Measurements from ENCODE around the gene LIAS.
A peak's percentile ranks its signal among the peaks of the same experiment; 100 is the strongest.
"Not testable (repeated sequence)": the region's sequence is repeated elsewhere in the genome, so short reads cannot be mapped to it uniquely, and the experiment has no call there.

The LIAS gene

DNA sequence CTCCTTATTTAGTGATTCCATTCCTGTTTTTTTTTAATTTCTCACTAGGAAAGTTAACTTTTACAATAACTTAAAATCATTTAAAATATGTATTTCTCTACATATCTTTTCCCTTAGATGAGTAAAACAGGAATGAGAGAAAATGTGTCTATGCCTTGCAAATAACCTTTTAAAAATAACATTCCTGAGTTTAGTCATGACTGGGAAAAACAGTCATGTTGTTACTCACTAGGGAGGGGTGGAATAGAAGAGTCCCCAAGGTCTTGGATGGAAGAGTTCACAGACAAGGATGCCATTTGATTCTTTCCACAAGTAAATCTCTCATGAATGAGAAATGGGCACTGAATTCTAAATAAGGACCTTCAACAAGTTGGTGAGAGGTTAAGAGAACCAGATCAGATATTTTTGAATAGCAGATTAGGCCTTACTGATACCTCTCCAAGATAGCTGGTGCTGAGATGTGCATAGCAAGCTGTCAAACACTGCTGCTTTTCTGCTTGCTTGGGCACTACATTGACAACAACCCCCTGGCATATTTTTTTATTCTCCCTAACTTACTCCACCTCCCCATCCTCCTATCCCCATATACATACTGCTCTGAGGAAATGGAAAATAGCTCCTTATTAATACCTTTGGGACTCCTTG, 43.3 kb downstream of the LIAS start:
- DNase-seq, result no peak

GRCh38 chr4:39502664-39503035, 43.8 kb downstream of the LIAS start:
- not testable (repeated sequence) for DNase-seq

DNA sequence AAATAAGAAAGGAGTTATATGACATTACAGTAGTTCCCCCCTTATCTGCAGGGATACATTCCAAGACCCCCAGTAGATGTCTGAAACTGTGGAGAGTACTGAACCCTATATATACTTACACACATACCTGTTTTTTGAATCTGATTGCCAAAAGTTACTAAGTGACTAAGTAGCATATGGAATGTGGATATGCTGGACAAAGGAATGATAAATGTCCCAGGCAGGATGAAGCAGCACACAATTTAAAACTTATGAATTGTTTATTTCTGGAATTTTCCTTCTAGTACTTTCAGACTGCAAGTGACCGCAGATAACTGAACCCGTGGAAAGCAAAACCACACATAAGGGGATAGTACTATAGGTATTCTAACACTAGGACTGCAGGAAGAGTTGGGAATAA, 45.7 kb downstream of the LIAS start:
- DNase-seq, result no peak

GRCh38 chr4:39505581-39505980, 46.7 kb downstream of the LIAS start:
- DNase-seq, result no peak

DNA sequence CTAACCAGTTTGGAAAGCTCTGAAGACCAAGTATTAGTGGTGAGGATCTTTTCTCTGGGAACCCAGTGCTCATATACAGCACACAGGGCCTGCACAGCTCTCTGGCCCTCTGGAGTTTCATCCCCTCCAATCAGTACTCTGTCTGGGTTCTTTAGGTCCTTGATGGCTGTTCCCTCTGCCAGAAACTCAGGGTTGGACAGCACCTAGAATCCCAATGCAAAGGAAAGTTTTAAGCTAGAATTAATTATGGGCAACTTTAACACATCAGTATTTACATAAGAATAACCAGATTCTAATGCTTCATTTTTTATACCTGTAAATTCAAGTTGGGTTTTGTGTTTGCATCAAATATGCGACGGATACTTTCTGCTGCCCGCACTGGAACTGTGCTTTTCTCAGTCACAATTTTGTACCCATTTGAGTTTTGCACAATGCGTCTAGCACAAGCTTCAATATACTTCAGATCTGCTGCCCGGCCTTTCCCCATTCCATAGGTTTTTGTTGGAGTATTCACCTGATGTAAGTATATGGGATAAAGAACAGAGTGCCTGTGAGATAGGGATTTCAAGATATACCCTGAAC, 51.6 kb downstream of the LIAS start:
- no peak for DNase-seq

DNA sequence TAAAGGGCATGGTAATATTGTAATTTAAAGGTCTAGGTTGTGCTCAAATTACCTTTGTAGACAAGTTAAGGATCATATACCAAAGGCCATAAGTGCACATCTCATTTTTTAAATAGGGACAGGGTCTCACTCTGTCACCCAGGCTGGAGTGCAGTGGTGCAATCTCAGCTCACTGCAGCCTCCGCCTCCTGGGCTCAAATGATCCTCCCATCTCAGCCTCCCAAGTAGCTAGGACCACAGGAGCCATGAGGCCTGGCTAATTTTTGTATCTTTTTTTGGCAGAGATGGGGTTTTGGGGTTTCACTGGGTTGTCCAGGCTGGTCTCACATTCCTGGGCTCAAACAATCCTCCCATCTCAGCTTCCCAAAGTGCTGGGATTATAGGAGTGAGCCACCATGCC, 55.4 kb downstream of the LIAS start:
- not testable (repeated sequence) for DNase-seq

DNA sequence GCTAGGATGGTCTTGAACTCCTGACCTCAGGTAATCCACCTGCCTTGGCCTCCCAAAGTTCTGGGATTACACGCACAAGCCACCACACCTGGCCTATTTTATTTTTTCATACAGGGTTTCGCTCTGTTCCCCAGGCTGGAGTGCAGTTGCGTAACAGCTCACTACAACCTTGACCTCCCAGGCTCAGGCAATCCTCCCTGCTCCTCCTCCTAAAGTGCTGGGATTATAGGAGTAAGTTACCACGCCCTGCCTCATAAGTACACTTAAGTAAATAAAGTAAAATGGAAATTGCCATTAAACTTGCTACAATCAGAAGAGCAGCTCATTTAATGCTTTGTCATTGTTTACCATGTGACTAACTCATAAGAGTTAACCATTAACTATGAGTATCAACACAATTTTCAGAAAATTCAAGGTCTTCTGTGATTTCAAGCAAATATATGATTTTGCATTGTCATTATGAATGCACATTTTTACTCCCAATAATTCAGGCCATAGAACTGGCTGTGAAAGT, 56.1 kb downstream of the LIAS start:
- DNase-seq, result no peak

GRCh38 chr4:39515669-39516401, 57.0 kb downstream of the LIAS start:
- DNase-seq, result not testable (repeated sequence)

GRCh38 chr4:39516407-39516966, 57.6 kb downstream of the LIAS start:
- DNase-seq, result no peak

- DNase-seq, result no peak
These were observed 59.6 kb downstream of the LIAS start for GRCh38 chr4:39518484-39518883.

DNA sequence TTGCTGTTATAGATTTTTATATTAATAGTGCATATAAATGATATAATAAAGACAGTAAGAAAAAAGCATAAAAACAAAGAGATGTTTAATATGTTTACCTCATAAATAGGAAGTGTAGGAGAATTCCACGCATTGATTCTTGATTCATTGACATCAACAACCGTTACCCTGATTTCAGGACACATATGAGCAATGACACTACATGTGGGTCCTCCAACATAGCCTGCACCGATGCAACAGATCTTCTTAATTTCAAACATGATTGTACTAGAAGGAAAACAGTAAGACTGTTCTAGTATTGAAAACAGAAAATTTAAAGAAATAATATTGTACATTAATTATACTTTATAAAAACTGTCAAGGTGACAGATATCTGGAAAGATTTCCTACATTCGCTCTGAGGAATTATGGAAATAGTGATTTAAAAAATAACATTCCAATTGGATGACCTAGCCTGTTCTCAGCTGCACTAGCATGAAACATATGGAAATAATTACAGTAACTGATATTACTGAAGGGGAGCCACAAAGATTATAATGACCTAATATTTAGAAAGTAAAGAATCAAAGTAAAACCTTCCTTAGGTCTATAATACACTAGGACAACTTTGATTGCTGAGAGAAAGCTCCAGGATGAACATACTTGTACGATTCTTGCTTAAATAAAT, 62.5 kb downstream of the LIAS start:
- DNase-seq, result no peak

- no peak for DNase-seq
These were observed 63.2 kb downstream of the LIAS start for GRCh38 chr4:39522068-39522467.

DNA sequence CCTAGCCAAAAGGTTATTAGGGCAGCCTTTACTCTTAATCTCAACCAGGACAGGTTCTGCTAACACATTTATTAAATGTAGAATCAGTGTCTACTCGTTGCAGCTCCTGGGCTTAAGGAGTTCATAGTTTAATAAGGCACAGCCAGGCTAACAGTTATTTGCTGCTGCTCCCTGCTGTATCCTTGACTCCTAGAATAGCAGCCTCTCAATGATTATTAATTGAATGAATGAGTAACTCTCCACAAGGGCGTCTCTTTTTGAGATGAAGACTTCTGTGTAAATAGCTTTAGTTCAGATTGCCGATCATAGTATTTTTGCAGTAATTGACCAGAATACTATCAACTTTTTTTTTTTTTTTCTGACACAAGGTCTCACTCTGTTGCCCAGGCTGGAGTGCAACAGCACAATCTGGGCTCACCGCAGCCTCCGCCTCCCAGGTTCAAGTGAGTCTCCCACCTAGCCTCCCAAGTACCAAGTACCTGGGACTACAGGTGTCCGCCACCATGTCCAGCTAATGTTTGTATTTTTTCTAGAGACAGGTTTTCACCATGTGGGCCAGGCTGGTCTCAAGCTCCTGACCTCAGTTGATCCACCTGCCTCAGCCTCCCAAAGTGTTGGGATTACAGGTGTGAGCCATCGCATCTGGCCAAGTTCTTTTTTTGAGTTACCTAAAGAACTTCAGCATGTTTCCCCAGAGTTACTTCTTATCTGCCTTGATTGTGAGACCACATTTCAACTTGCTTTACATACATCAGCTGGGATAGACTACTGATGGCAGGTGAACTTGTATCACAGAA, 65.5 kb downstream of the LIAS start:
- DNase-seq, result no peak

DNA sequence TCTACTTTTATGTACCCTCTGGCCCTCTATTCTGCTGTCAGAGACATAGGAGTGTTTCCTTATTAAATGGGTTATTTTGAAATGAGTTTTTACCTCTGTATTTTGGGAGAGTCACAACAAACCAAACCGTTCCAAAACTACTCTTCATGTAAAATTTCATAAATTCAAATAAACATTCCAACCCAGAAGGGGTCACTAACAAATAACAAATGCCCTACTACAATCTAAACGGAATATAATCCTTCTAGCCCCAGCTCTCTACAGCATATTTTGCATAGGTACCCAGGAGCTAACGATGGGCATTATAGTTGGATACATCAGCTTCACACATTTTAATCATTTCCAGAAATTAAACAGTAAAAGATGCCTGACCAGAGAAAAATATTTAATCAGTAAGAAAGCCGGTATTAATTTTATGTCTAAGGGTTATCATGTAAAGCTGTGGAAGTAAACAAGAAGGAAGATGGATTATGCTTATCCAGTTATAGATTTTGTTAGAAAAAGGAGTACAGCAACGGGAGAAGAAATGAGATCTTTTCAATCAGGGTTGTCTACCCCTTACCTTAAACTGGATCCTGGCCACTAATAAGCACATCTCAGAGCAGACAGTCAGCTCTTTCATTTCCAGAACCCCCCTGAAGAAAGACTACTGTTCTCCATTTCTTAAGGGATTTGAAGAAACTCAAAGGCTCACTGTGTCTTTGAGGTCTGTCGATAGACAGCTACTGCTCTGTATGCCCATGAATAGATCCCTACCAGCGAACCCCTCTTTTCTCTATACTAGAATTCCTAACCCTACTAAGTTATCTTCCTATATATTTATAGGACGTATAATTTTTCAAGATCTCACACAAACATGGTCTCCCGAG, 67.2 kb downstream of the LIAS start:
- DNase-seq, result no peak

- DNase-seq, result peak in 2 of 4 experiments; percentile 6 to 26
These were observed 68.0 kb downstream of the LIAS start for GRCh38 chr4:39526765-39527295.

DNA sequence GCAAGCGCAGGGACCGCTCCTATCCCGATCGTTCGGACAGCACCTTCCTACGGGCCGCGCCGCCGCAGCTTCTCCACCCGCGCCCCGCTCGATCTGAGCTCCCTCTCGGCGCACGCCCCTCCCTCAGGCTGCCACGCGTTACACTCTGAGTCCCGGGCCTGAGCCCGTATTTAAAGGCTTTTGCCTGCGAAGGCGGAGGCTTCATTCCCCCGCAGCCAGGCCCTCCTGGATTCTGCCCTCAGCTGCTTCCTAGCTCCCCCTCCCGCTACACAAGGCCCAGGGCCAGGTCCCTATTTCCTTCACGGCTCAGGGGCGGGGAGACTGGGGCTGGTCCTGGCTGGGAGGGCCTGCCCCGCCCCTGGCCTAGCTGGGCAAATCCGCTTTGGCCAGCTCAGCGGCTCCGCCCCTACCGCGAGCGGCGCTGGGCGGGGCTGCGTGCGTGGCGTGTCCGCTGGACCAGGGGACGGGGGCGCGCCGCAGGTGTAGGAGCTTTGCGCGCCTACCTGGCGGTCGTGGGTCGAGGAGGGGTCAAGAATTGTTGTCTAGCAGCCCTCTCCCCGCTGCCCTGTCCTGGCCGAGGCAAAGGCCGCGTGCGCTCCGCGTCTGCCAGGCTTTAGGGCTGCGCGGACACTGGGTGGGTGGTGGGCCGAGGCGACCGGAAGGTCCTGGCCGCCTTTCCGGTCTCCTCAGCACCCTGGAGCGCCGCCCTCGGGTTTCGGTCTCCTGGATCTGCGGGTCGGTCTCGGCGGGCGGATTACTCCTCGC, 68.6 kb downstream of the LIAS start, which contains the start of gene UGDH:
TSS of gene UGDH (minus strand) at position 144 of the 765 bp plus-strand sequence. CDS start 5,927 bp downstream, outside the sequence.
- peak; percentile 81 to 87 (median 82) for DNase-seq

GRCh38 chr4:39528061-39528465, 69.2 kb downstream of the LIAS start:
- DNase-seq, result no peak

Data from activated CD4-positive, CD25-positive, alpha-beta regulatory T cell (primary cell).